LNCAP (cell line): ENCODE measurements around the gene APP.

Experiments
- TF ChIP-seq, protein P1 (sequence below): fragments of 450-650 bp; IDR thresholded peaks from 2 replicates; pipeline ENCODE4 v1.5.1; 2017; ENCODE audit warnings: mild to moderate bottlenecking

Gene APP

DNA sequence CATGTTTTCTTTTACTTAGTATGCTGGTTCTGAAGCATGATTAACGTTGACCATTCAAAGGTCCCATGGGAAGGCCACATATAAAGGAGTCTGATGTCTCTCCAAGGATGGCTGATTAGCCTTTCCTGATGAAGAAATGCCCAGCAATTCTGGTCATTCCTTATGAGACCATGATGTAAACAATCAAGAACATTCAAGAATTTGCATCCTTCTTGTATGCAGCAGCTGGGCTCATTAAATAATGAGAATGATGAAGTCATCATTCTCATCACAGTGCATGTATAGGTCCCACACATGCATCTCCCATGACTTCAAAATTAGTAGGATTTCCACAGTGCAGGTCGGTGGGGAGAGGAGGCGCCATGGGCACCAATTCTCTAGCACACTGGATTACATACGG is 85.4 kb downstream of the APP start:
- TF ChIP-seq, protein P1, sequence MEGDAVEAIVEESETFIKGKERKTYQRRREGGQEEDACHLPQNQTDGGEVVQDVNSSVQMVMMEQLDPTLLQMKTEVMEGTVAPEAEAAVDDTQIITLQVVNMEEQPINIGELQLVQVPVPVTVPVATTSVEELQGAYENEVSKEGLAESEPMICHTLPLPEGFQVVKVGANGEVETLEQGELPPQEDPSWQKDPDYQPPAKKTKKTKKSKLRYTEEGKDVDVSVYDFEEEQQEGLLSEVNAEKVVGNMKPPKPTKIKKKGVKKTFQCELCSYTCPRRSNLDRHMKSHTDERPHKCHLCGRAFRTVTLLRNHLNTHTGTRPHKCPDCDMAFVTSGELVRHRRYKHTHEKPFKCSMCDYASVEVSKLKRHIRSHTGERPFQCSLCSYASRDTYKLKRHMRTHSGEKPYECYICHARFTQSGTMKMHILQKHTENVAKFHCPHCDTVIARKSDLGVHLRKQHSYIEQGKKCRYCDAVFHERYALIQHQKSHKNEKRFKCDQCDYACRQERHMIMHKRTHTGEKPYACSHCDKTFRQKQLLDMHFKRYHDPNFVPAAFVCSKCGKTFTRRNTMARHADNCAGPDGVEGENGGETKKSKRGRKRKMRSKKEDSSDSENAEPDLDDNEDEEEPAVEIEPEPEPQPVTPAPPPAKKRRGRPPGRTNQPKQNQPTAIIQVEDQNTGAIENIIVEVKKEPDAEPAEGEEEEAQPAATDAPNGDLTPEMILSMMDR, result no peak

DNA sequence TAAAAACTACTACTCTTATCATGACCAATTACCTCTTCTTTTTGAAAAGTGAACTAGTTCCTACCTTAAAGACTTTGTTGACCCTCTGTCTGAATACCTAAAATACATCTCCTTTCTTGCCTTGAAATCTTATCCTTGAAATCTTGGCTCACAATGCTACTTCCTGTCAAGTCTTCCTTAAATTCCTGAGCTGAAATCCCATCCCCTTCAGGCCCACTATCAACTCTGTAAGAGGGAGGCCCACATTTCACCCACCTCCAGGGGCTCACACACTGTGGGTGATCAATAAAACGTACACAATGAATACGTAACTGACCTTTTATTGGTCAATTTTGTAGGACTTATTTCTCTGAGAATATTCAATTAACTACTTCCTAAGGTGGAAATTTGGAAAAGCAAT is 88.0 kb downstream of the APP start:
- TF ChIP-seq, protein P1, result no peak

DNA sequence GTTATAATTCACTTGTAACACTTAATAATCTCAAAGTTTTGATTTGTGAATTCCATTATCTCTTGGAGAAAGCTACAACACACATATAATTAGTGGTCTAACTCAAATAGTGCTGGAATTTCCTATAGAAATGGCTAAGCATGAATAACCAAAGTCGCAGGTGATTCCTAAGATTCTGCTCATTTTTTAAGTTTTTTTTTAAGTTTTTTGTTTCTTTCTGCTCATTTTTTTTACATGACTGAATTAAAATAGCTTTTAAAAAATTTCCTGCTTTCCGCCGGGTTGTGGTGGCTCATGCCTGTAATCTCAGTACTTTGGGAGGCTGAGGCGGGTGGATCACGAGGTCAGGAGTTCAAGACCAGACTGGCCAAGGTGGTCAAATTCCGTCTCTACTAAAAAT is 90.4 kb downstream of the APP start:
- TF ChIP-seq, protein P1, result no peak

DNA sequence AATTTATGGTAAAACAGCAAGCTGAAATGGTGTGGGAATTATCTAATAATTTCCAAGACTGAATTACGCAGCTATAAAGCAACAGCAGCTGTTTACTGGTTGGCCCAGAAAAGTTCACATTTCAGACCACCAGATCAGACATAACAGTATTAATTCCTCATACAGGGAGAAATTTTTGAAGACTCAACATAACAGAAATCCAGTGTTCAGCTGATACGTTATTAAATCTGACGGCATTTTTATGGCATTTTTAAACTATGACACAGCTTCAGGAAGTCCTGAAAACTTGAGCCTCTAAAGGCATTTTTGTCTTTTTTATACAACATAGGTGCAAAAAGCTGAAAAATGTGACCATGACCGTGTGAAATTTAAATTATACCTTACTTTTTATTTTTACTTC is 91.2 kb downstream of the APP start:
- TF ChIP-seq, protein P1, result no peak

DNA sequence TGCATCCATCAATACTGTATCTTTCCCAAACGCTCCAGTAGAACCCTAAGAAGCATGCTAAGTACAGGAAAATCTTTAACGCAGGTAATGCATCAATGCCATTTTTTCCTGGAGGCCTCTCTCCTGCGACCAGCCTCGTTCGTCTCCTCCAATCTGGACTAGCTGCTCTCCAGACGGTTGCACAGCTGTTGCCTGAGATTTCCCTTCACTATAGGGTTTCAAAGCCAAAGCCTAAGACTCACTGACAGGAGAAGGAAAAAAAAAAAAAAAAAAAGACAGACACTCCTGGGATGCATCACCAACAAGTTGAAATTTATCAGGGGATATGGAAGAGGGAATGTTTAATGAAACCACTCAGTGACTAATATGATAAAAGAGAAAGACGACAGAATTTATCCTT is 93.0 kb downstream of the APP start:
- TF ChIP-seq, protein P1, result no peak

DNA sequence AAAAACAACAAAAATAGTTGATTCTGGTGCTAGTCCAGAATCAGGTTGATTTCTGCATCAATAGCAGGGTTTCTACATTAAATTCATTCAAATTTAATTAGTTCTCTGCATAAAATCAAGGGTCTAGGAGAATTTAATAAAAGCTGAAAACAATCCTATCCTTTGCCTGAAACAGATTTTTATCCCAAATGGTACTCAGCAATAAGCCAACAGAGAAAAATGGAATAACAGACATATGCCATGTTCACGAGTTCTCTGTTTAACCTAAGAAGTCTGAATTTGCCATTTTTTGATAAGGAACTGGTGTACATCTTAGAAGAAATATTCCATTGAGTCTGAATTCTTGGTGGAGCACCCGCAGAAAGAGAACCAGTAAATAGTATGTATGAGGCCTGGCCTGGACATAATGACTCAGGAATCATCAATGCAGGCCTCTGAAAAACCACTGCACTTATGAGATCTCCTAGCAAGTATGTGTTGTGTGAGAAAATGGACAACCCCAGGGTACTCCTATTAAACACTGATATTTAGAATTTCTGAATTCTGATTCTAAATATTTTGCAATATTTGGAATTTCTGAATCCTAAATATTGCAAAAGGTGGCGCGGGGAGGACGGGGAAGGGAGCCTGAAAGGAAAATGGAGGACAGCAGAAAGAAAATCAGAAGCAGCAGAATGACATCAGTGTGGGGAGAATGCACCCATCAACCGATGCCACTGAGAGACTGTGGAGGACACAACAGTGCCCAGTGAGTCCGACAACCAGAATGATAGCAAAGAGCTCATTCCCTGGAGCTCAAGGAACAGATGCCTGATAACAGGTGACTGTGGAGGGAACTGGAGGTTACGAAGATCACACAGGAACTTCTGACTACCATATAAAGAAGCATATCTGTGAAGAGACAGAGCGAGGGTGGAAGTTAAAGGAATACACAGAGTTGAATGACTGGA is 97.6 kb downstream of the APP start:
- TF ChIP-seq, protein P1, result no peak

GRCh38 chr21:26070822-26071425 is 99.6 kb downstream of the APP start:
- TF ChIP-seq, protein P1, result no peak
